GM19455 (cell line): ENCODE data around the gene MAP1B.

Source experiments
- ATAC-seq: cut with Tn5 transposase; IDR thresholded peaks from one replicate; pipeline ENCODE4 v1.9.1; 2021; ENCODE audit not compliant: unreplicated experiment

The MAP1B gene

DNA sequence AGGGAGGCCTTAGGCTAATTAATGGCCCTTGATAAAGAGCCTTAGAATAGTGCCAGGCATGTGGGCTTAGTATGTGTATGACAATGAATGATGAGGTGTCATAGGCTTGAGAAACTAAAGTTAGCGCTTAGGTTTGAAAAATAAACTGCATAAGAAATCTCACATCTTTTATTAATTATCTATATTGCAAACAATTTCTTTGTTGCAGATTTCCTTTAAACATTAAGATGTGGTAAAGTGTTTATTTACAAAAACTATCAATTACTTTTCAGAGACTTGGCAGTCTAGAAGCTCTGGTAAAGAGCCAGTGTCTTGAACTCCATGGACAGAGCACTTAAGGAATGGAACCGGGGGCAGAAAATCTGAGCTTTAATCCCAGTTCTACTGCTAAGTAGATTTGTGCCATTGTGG lies 23.1 kb downstream of the MAP1B start:
- no peak for ATAC-seq

GRCh38 chr5:72133212-72133990 lies 26.1 kb downstream of the MAP1B start:
- no peak for ATAC-seq

- no peak for ATAC-seq
Observed at GRCh38 chr5:72134226-72134899, 27.1 kb downstream of the MAP1B start.

DNA sequence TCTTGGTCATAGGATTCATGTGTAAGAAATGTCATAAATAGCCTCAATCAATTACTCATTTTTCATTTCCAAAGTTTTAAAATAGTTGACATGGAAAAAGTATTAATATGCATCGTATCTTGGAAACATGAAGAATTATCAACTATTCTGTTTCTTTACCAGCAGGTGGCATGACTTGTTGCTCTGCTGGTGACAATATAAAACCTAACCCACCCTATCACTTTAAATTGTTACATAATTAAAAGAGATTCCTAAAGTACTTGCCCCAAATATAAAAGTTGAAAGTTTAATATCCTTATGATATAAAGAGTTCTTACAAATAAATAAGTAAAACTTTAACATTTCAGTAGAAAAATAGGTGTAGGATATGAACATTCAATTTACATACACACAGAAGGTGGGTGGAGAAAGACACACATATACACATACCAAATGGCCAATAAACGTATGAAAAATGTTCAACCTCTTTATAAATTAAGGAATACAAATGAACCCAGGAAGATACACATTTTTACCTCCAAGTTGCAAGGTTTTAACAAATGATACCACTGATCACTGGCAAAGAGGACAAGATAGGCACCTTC lies 30.6 kb downstream of the MAP1B start:
- no peak for ATAC-seq

DNA sequence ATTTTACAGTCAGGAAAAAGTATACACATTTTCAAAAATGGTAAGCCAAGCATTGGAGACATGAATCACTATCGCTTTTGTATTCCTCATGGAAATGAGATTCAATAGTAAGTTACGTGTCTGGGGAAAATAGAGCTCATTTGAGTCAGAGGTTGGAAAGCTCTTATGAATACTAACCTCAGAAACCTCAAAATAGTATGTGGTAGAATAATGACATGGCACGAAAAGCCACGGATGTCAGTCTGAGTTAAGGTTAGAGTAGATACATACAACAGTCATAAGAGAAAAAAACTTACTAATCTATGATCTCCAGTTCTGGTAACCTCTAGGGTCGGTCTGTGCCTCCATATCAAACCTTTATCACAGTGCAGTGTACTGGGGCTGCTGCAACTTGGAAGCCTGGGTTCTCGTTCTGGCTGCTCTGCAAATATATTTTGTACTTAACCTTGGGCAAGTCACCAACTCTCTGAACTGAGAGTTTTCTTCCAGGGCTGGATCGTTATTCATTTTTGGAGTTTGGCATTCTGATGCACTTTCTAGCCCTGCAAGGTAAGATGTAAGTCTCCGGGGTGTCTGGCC lies 31.8 kb downstream of the MAP1B start:
- no peak for ATAC-seq

GRCh38 chr5:72140711-72141110 lies 33.4 kb downstream of the MAP1B start:
- ATAC-seq, result no peak

GRCh38 chr5:72141440-72142355 lies 34.4 kb downstream of the MAP1B start:
- no peak for ATAC-seq

- no peak for ATAC-seq
Observed at GRCh38 chr5:72144762-72145161, 37.5 kb downstream of the MAP1B start.

- ATAC-seq, result no peak
Observed at GRCh38 chr5:72145348-72145747, 38.1 kb downstream of the MAP1B start.

DNA sequence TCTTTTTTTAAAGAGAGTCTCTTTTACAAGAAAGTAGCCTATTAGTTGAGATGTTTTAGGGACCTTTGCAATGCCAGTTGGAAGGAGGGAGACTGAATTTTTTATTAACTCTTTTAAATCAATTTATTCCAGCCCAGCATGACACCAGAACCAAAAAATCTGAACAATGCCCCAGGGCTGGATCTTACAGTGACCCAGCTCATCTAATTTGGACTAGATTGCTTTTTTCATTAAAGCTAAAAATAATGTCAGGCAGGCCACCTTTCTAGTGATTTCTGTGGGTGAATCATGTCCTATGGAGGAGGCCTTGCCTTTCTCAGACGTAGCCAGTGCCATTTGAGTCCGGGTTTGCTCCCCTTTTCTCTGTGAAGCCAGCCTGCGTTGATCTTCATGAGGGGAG lies 38.8 kb downstream of the MAP1B start:
- ATAC-seq, result no peak

GRCh38 chr5:72147569-72147968 lies 40.3 kb downstream of the MAP1B start:
- no peak for ATAC-seq

DNA sequence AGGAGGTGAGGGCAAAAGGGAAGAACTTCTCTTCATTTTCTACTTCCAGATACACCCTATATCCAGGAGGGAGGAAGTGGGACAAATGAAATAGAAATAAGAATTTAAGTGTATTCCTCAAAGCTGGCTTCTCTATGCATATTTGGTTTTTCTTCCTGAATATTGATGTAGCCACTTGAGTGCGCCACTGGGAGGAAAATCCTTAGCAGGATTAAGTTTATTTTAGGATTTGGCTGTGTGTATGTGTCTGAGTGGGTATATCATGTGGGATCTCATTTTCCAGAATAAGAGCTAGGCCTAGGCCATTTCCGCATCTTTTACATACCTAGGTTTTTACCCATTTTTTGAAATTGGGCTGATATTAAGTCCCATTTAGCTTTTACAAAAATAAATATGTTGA lies 42.5 kb downstream of the MAP1B start:
- no peak for ATAC-seq

DNA sequence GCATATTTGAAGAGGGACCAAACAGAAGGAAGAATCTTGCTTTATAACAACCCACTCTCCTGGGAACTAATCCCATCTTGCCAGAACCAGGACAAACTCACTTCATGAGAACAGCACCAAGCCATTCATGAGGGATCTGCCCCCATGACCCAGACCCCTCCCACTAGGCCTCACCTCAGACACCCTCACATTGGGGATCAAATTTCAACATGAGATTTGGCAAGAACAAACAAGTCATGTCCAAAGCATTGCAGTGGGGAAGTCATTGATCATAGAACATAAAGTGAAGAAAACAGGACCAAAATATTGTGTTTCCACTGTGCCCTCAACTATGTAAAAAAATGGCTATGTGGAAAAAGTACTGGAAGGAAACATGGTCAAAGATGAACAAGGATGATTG lies 43.9 kb downstream of the MAP1B start:
- ATAC-seq, result no peak

GRCh38 chr5:72151646-72152045 lies 44.4 kb downstream of the MAP1B start:
- no peak for ATAC-seq

DNA sequence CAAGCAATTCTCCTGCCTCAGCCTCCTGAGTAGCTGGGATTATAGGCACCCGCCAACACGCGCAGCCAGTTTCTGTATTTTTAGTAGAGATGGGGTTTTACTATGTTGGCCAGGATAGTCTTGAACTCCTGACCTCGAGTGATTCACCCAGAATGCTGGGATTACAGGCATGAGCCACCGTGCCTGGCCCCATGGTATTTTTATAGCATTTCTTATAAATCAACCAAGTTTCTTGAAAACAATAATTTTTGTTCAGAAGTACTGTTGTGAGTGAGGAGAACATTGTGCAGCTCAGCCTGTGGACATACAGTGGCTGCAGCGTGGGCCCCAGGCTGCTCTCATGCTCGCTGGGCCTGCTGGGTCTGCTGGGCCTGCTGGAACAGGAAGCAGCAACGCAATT lies 45.3 kb downstream of the MAP1B start:
- no peak for ATAC-seq

GRCh38 chr5:72153551-72153950 lies 46.3 kb downstream of the MAP1B start:
- no peak for ATAC-seq

DNA sequence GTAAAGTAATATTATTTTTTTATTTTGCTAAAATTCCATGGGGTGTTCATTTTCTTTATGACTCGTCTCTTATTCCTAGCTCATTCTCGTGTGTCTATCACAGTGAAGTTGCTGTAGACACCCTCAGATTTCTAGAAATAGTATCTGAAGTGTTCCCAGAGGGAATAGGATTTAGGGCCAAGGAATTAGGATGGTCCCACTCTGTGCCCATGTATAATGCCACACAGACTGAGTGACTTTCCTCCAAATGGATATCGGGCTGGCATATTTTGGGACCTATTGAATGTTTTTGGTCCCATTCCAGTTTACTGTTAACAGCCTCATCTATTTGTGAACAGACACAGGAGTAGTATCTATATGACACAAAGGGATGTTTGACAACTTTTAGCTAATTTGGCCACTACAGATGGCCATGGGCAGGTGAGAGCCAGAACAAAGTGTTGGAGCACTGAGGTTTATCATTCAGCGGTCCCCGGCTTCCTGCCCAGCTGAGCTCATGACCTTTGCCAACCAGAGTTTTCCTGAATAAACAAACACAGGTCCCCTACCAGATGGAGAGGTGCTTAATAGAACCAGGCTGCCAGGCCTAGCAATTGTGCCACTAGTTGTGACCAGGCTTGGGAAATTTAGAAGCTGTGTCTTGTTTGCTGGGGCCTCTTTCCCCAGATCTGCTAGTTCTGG lies 46.9 kb downstream of the MAP1B start:
- ATAC-seq, result no peak

- ATAC-seq, result no peak
Observed at GRCh38 chr5:72156946-72157624, 49.8 kb downstream of the MAP1B start.

DNA sequence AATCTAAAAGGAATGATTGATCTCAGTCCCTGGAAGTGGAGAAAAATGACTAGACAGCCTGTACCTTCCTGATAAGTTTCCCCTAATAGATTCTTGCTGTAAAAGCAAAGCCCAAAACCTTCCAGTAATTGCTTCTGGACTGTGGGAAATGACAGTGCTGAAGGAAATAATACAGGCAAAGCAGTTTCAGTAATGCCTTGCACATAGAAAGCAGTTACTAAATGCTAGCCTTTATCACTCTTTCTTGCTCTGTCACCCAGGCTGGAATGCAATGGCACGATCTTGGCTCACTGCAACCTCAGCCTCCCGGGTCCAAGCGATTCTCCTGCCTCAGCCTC lies 50.3 kb downstream of the MAP1B start:
- no peak for ATAC-seq

DNA sequence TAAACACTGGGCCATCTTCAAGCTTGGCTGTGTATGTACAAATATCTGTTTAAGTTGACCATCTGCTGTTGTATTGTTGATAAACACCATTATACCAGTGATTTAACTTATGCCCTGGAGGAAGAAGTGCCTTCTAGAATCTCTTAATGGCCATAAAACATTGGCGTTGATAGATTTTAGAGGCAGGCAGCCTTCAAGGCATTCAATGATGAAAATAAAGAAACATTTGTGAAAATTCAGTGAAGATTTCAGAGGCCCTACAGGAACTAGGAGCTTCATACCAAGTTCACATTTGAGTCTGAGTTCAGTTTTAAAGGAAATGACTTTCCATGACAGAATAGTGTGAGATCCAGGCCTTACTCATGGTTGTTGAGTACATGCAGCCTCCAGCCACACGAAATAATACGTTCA lies 52.2 kb downstream of the MAP1B start:
- ATAC-seq, result no peak
